ENCODE results near the gene ZFYVE9. TPM values are rescaled to one million over a fixed set of nuclear protein-coding genes. Genes with fewer than 3 reads are reported as not detected.
"Not testable (repeated sequence)": the region's sequence is repeated elsewhere in the genome, so short reads cannot be mapped to it uniquely, and the experiment has no call there.

ZFYVE9 gene, protein sequence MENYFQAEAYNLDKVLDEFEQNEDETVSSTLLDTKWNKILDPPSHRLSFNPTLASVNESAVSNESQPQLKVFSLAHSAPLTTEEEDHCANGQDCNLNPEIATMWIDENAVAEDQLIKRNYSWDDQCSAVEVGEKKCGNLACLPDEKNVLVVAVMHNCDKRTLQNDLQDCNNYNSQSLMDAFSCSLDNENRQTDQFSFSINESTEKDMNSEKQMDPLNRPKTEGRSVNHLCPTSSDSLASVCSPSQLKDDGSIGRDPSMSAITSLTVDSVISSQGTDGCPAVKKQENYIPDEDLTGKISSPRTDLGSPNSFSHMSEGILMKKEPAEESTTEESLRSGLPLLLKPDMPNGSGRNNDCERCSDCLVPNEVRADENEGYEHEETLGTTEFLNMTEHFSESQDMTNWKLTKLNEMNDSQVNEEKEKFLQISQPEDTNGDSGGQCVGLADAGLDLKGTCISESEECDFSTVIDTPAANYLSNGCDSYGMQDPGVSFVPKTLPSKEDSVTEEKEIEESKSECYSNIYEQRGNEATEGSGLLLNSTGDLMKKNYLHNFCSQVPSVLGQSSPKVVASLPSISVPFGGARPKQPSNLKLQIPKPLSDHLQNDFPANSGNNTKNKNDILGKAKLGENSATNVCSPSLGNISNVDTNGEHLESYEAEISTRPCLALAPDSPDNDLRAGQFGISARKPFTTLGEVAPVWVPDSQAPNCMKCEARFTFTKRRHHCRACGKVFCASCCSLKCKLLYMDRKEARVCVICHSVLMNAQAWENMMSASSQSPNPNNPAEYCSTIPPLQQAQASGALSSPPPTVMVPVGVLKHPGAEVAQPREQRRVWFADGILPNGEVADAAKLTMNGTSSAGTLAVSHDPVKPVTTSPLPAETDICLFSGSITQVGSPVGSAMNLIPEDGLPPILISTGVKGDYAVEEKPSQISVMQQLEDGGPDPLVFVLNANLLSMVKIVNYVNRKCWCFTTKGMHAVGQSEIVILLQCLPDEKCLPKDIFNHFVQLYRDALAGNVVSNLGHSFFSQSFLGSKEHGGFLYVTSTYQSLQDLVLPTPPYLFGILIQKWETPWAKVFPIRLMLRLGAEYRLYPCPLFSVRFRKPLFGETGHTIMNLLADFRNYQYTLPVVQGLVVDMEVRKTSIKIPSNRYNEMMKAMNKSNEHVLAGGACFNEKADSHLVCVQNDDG (N-terminal part only)
- polyA plus RNA-seq: 18.1 and 21.6 TPM in 2 replicates
- polyA minus RNA-seq: 81.1 and 91.5 TPM in 2 replicates

DNA sequence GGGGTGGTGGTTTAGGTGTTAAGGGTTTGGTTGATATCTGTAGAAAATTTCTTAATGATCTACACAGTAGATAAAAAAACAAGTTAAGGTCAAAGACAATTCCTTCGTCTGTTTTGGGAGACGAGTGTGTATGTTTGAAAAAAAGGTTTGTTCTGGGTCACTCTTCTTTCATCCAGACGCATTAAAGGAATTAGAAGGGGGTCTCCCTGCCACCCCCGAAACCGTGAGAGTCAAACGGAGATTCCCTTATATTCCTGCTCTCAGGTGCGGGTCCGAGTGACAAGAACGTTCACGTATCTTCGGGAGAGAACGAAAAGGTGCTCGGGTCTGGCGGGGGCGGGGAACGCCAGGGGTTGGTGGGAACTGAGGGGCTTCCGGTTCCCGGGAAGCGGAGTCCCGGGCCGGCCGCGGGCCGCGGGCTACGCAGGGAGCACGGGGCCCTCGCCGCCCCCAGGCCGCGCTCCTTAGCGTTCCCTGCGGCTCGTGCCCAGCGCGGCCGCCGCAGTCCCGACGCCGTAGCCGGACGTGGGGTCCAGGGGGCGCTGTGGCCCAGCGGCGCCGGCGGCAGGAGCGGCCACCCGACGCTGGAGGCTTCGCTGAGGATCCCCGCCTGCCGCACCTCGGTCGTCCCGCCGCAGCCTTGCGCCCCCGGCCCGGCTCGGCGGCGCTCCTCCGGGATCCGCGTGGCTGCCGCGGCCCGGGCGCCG, at the start of gene ZFYVE9:
ZFYVE9 (plus strand) TSS at position 577 of the 707 bp plus-strand sequence. CDS start 91,118 bp downstream, outside the sequence.
- no peaks in the 10 kb centered on the region for H3K27me3 ChIP-seq (ENCODE audit: insufficient read depth, low read depth, low read length)
- no peaks in the 10 kb centered on the region for H3K9me3 ChIP-seq (ENCODE audit: low read length)
- H3K27ac ChIP-seq (ENCODE audit: low read length): peak within 1 kb of the TSS; percentile 82
- peak within 1 kb of the TSS; percentile 86 for H2AFZ ChIP-seq (ENCODE audit: low read depth, low read length)
- no peaks in the 10 kb centered on the region for H3F3A ChIP-seq (ENCODE audit: insufficient read depth, low read length, poor library complexity, severe bottlenecking)
- peak; percentile 52 for TF ChIP-seq TAF1 (IDR thresholded peaks at IDR 0.05; ENCODE audit: low read depth)
- no peak for TF ChIP-seq EZH2 (IDR thresholded peaks at IDR 0.05; ENCODE audit: borderline replicate concordance, insufficient read depth, low read length, poor library complexity, severe bottlenecking)
- peak; percentile 52 for TF ChIP-seq SMC3 (conservative IDR thresholded peaks at IDR 0.05; ENCODE audit: poor library complexity)
- TF ChIP-seq EP300 (conservative IDR thresholded peaks at IDR 0.05; ENCODE audit: poor library complexity, severe bottlenecking): peak; percentile 30
- peak; percentile 43 for TF ChIP-seq POLR2AphosphoS5 (IDR thresholded peaks at IDR 0.05)
- TF ChIP-seq MXI1 (conservative IDR thresholded peaks at IDR 0.05; ENCODE audit: poor library complexity, severe bottlenecking): peak; percentile 72
- TF ChIP-seq, protein P1, sequence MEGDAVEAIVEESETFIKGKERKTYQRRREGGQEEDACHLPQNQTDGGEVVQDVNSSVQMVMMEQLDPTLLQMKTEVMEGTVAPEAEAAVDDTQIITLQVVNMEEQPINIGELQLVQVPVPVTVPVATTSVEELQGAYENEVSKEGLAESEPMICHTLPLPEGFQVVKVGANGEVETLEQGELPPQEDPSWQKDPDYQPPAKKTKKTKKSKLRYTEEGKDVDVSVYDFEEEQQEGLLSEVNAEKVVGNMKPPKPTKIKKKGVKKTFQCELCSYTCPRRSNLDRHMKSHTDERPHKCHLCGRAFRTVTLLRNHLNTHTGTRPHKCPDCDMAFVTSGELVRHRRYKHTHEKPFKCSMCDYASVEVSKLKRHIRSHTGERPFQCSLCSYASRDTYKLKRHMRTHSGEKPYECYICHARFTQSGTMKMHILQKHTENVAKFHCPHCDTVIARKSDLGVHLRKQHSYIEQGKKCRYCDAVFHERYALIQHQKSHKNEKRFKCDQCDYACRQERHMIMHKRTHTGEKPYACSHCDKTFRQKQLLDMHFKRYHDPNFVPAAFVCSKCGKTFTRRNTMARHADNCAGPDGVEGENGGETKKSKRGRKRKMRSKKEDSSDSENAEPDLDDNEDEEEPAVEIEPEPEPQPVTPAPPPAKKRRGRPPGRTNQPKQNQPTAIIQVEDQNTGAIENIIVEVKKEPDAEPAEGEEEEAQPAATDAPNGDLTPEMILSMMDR (IDR thresholded peaks at IDR 0.05; ENCODE audit: poor library complexity, severe bottlenecking): peak; percentile 84
- TF ChIP-seq, protein P2, sequence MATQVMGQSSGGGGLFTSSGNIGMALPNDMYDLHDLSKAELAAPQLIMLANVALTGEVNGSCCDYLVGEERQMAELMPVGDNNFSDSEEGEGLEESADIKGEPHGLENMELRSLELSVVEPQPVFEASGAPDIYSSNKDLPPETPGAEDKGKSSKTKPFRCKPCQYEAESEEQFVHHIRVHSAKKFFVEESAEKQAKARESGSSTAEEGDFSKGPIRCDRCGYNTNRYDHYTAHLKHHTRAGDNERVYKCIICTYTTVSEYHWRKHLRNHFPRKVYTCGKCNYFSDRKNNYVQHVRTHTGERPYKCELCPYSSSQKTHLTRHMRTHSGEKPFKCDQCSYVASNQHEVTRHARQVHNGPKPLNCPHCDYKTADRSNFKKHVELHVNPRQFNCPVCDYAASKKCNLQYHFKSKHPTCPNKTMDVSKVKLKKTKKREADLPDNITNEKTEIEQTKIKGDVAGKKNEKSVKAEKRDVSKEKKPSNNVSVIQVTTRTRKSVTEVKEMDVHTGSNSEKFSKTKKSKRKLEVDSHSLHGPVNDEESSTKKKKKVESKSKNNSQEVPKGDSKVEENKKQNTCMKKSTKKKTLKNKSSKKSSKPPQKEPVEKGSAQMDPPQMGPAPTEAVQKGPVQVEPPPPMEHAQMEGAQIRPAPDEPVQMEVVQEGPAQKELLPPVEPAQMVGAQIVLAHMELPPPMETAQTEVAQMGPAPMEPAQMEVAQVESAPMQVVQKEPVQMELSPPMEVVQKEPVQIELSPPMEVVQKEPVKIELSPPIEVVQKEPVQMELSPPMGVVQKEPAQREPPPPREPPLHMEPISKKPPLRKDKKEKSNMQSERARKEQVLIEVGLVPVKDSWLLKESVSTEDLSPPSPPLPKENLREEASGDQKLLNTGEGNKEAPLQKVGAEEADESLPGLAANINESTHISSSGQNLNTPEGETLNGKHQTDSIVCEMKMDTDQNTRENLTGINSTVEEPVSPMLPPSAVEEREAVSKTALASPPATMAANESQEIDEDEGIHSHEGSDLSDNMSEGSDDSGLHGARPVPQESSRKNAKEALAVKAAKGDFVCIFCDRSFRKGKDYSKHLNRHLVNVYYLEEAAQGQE (IDR thresholded peaks at IDR 0.05; ENCODE audit: borderline replicate concordance): peak; percentile 24
- TF ChIP-seq RAD21 (conservative IDR thresholded peaks at IDR 0.05): peak; percentile 62
- no peaks in the 10 kb centered on the region for H3K9me2 ChIP-seq (ENCODE audit: insufficient read depth, low read length)
- peak within 1 kb of the TSS; percentile 89 for H3K4me3 ChIP-seq (ENCODE audit: low read length)
- H3K36me3 ChIP-seq (ENCODE audit: insufficient read depth, low read length): no peaks in the 10 kb centered on the region
- no peaks in the 10 kb centered on the region for H4K20me1 ChIP-seq (ENCODE audit: insufficient read depth)
- H3K79me2 ChIP-seq (replicated peaks; ENCODE audit: insufficient read depth, low read length): peaks cover 37% of the 10 kb centered on the region
- peak within 1 kb of the TSS; percentile 80 for H3K4me2 ChIP-seq (ENCODE audit: low read length)
- peak within 1 kb of the TSS; percentile 88 for H3K9ac ChIP-seq (ENCODE audit: low read length)

DNA sequence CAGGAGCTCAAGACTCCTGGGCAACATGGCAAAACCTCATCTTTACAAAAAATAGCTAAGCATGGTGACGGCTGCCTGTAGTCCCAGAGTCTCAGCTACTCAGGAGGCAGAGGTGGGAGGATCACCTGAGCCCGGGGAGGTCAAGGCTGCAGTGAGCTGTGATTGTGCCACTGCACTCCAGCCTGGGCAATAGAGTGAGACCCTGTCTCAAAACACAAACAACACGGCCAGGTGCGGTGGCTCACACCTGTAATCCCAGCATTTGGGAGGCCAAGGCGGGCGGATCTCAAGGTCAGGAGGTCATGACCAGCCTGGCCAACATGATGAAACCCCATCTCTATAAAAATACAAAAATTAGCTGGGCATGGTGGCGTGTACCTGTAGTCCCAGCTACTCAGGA, 47.6 kb upstream of the ZFYVE9 start:
- not testable (repeated sequence) for H3K4me3 ChIP-seq (ENCODE audit: low read length); H3K9ac ChIP-seq (ENCODE audit: low read length); H3K9me3 ChIP-seq (ENCODE audit: low read length); H3K4me2 ChIP-seq (ENCODE audit: low read length); H2AFZ ChIP-seq (ENCODE audit: low read depth, low read length); H4K20me1 ChIP-seq (ENCODE audit: insufficient read depth); H3F3A ChIP-seq (ENCODE audit: insufficient read depth, low read length, poor library complexity, severe bottlenecking); H3K27ac ChIP-seq (ENCODE audit: low read length); H3K9me2 ChIP-seq (ENCODE audit: insufficient read depth, low read length); H3K79me2 ChIP-seq (replicated peaks; ENCODE audit: insufficient read depth, low read length); H3K27me3 ChIP-seq (ENCODE audit: insufficient read depth, low read depth, low read length)
- H3K36me3 ChIP-seq (ENCODE audit: insufficient read depth, low read length): peaks cover 11% of the 10 kb centered on the region
